Iris pigment epithelial cell (primary cell): Measurements from ENCODE around the gene MED27.
A peak's percentile ranks its signal among the peaks of the same experiment; 100 is the strongest.

Experiments
- DNase-seq: peaks from one replicate; pipeline ENCODE4 v3.0.0-alpha.2; 2011; ENCODE audit warnings: low read depth

Gene MED27

GRCh38 chr9:131965103-131965502 is 114.6 kb downstream of the MED27 start:
- DNase-seq, result peak; percentile 22

DNA sequence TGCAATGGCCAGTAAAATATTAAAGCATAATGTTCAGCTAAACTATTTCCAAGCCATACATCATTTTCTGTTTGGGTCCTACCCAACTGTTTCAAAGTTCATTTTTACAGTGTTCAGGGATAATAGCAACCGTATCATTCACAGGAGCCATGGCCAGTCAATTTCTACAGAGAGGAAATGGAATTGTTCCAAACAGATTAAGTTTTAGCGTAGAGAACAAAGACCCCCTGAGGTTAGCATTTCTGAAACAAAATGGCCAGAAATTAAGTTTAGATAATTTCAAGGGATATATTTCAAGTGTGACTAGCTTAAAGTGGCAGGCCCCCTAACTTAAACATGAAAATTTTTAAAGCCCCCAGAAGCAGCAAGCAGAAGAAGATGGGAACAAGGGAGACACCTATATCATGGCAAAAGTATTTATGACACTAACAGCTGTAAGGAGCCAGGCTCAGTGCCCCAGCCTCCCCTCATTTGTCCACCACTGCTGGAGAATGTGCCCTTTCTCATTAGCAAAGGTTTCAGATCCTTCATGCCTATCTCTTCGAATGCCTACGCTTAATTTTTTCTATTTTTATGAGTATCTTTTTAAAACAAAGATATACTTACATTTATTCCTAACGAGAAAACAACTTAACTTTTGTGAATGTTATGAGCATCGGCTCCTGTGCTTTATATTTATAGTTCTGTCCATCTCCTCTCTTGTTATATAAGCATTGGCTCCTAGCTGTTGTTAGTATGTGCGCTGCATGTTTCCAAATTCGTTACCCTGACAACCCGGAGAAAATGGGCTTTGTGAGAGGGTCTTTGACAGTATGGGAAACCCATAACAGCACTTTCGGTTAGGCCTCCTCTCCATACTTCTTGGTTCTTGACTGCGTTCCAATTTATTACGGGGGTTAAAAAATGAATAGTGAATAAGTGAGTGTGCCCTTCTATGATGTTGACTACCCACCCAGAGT is 116.3 kb downstream of the MED27 start:
- DNase-seq, result no peak

GRCh38 chr9:131961496-131961880 is 118.2 kb downstream of the MED27 start:
- DNase-seq, result no peak

GRCh38 chr9:131960851-131961495 is 118.7 kb downstream of the MED27 start:
- no peak for DNase-seq

- DNase-seq, result peak; percentile 55
Measured at GRCh38 chr9:131960311-131960710, 119.4 kb downstream of the MED27 start.

DNA sequence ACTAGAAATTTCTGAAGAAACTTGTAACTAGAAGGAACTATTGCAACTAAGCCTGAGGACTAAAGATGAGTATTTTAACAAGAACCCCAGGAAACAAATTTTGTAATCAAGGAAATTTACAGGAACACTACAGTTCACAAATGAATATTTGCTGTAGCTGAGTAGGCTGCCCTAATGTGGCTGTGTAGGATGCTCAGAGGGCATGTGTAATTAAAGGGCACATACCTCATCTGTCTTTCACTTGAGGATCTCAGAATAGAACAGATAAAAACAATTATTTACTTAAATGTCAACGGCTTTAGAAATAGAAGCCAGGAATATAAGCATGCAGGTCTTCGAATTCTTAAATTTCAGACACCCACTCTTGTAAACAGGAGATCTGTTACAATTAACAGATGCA is 119.8 kb downstream of the MED27 start:
- no peak for DNase-seq

GRCh38 chr9:131959056-131959455 is 120.6 kb downstream of the MED27 start:
- no peak for DNase-seq

DNA sequence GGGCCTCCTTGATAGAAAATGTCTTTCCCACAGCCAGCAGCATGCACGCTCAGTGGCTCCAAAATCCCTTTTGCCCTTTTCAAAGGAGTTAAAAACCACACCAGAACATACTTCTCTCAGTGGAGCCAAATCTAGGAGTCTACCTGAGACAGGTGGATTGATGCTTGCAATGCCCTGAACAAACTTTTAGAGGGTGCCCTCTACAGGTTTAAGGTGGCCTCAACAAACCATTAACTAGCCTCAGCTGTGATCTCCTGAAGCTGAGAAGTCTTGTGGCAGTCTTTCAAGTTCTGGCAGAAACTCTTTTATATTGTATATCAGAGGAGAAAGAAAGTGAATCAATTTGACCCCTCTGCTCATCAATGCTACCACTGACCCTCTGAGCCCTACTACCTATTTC is 125.4 kb downstream of the MED27 start:
- DNase-seq, result peak; percentile 5

- DNase-seq, result peak; percentile 32
Measured at GRCh38 chr9:131951905-131952304, 127.8 kb downstream of the MED27 start.

DNA sequence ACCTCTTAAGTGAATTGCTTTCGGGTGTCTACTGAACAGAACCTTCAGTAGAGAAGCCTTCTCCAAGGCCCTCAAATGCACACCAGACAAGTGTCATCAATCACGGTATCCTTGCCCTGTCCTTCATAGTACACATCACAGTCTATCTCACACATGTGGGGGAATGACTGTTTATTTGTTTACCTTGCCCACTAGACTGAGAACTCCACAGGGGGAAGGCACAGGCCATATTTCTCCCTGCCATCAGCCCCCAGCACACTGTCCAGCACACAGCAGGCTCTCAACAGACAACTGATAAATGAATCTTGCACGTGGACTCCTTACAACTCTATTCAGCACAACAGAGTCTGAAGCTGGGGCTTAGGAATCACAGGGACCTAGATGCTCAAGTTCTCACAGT is 128.5 kb downstream of the MED27 start:
- DNase-seq, result no peak

DNA sequence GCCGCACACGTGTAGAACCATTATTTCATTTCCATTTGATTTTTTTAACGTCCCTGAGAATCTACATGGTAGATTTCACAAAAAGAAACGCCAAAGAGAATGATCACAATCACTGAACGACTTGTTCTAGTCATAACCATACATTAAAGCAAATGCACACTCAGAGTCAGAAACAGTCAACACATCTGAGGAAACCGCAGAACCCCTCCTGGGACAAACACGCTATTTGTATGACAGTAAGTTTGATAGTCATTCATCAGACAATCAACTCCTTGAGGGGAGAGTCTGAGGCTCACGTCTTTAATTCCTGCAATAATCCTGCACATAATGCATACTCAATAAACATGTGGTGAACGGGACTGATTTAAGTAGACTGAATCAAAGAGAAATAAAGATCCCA is 129.2 kb downstream of the MED27 start:
- DNase-seq, result no peak

DNA sequence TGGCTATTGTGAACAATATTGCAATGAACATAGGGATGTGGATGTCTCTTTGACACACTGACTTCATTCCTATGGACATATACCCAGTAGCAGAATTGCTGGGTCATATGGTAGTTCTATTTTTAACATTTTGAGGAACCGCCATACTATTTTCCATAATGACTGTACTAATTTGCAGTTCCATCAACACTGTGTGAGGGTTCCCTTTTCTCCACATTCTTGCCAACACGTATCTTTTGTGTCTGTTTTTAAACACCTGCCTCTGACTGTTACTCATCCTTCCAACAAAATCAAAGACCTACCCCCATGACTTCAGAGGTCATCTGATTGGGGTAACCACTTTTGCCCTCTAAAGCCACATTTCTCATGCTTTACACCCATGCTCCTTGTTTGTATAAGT is 133.5 kb downstream of the MED27 start:
- no peak for DNase-seq

- DNase-seq, result no peak
Measured at GRCh38 chr9:131943351-131943841, 136.3 kb downstream of the MED27 start.

DNA sequence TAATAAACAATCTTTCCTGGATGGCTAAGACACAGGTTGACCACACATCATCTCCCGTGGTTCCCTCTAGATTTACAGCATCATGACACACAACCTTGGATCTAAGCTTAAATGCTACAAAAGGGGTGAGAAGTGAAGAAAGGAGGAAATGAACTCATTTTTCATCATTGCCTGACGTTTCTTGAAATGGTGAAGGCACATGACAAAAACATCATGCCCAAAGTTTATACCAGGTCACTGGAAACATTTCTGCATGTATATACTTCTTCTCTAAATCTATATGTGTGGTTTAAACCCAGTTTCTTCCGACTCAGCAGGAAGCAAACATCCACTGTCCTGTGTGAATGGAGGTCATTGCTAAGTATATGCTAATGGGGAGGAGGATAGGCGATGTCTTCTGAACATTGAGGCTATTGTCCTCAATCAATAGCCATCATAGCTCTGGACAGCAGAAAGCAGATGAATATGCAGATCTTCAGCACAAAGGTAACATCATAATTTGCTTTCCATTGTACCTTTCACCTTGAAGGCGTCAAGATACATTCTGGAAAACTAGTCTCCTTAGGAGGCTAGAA is 137.4 kb downstream of the MED27 start:
- DNase-seq, result peak; percentile 11

GRCh38 chr9:131937451-131937850 is 142.2 kb downstream of the MED27 start:
- no peak for DNase-seq

GRCh38 chr9:131936929-131937328 is 142.7 kb downstream of the MED27 start:
- no peak for DNase-seq

DNA sequence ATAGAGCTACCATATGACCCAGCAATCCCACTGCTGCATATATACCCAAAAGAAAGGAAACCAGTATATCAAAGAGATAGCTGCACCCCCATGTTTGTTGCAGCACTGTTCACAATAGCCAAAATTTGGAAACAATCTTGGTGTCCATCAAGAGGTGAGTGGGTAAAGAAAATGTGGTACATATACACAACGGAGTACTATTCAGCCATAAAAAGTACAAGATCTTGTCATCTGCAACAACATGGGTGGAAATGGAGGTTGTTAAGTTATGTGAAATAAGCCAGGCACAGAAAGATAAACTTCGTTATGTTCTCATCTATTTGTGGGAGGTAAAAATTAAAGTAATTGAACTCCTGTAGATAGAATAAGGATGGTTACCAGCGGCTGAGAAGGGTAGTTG is 145.0 kb downstream of the MED27 start:
- no peak for DNase-seq

- peak; percentile 24 for DNase-seq
Measured at GRCh38 chr9:131927091-131927490, 152.6 kb downstream of the MED27 start.

DNA sequence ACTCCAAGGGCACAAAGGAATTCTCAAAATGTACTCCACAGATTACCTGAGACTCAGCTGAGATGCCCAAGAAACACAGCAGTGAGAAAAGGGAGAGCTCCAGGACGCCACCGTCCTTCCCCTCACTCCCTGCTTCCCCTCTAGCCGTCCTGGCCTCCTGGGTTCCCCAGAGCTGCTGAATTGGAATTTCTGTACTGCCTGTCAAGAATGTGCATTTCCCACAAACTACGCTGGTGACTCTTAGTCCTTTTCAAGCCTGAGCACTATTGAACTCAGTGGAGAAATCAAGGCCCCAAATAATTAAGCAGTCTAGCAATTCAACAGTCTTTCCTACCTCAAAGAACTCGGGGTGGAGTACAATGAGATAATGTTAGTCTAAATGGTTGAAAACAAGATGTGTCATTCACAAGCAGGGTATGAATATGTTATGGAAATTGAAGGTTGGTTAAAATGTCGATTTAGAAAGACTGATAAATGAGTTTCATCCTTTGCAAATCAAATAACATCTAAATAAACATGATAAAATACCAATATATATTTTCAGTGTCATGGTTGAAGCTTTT is 153.2 kb downstream of the MED27 start:
- DNase-seq, result peak; percentile 4

- DNase-seq, result no peak
Measured at GRCh38 chr9:131925677-131926177, 153.9 kb downstream of the MED27 start.

- peak; percentile 38 for DNase-seq
Measured at GRCh38 chr9:131923766-131924165, 155.9 kb downstream of the MED27 start.

GRCh38 chr9:131923132-131923671 is 156.5 kb downstream of the MED27 start:
- DNase-seq, result no peak
